ENCODE data around the gene BTN2A1. TPM values are rescaled to one million over a fixed set of nuclear protein-coding genes. Genes with fewer than 3 reads are reported as not detected.
A peak's percentile ranks its signal among the peaks of the same experiment; 100 is the strongest.

BTN2A1 gene
- total and polyA plus RNA-seq, 2 of the 13 experiments (the other 11 are each of a cell fraction or from before 2014, with no cell fraction given) = 16.4 to 30.4 TPM

- TF ChIP-seq HHEX (CRISPR knock-in tag; IDR thresholded peaks at IDR 0.05) (no peak), HNF4A (CRISPR knock-in tag; IDR thresholded peaks at IDR 0.05) (peak; percentile 86), PAF1 (CRISPR knock-in tag; IDR thresholded peaks at IDR 0.05) (no peak), ELF1 (CRISPR knock-in tag; IDR thresholded peaks at IDR 0.05) (no peak), MXD4 (CRISPR knock-in tag; IDR thresholded peaks at IDR 0.05) (0 out of 2 replicates have a peak, but pooled peaks have one; percentile 28), HOMEZ (CRISPR knock-in tag; IDR thresholded peaks at IDR 0.05; ENCODE audit: low read depth) (no peak), MAF1 (CRISPR knock-in tag; IDR thresholded peaks at IDR 0.05; ENCODE audit: borderline replicate concordance) (no peak), ZNF557 (CRISPR knock-in tag; IDR thresholded peaks at IDR 0.05) (no peak), SMARCC2 (IDR thresholded peaks at IDR 0.05) (no peak), ZNF609 (CRISPR knock-in tag; IDR thresholded peaks at IDR 0.05; ENCODE audit: borderline replicate concordance) (no peak), ZNF572 (CRISPR knock-in tag; IDR thresholded peaks at IDR 0.05) (no peak), ZNF501 (CRISPR knock-in tag; IDR thresholded peaks at IDR 0.05) (no peak), U2AF2 (IDR thresholded peaks at IDR 0.05; ENCODE audit: low read depth, low read length) (no peak), MAFK (conservative IDR thresholded peaks at IDR 0.05 in 1 of 2, IDR thresholded peaks at IDR 0.05 in 1 of 2; ENCODE audit: low read length in 2 of 2) (no peak), ARHGAP35 (CRISPR knock-in tag; IDR thresholded peaks at IDR 0.05; ENCODE audit: borderline replicate concordance) (no peak), ATF4 (CRISPR knock-in tag; IDR thresholded peaks at IDR 0.05) (no peak), ZFAT (CRISPR knock-in tag; conservative IDR thresholded peaks at IDR 0.05) (no peak), DR1 (CRISPR knock-in tag; IDR thresholded peaks at IDR 0.05) (no peak), NR2F1 (CRISPR knock-in tag; IDR thresholded peaks at IDR 0.05) (peak; percentile 70 to 96; a peak in 3 of 4 replicates), KMT2B (CRISPR knock-in tag; IDR thresholded peaks at IDR 0.05) (no peak), WIZ (CRISPR knock-in tag; IDR thresholded peaks at IDR 0.05) (no peak), KLF12 (CRISPR knock-in tag; IDR thresholded peaks at IDR 0.05; ENCODE audit: borderline replicate concordance) (no peak), GTF3A (CRISPR knock-in tag; conservative IDR thresholded peaks at IDR 0.05) (no peak)
Observed at GRCh38 chr6:26516481-26517427, 59.0 kb downstream of the BTN2A1 start (continued).
